ENCODE measurements around the gene LRRC49.
"Not testable (repeated sequence)": the region's sequence is repeated elsewhere in the genome, so short reads cannot be mapped to it uniquely, and the experiment has no call there.

The LRRC49 gene

GRCh38 chr15:70976851-70977250 lies 84.2 kb downstream of the LRRC49 start:
- POLR2A ChIA-PET = no interaction called here
- no peak for DNase-seq (ENCODE audit: extremely low spot score)
- CTCF ChIA-PET = interaction anchor here (1.3 to 1.5 kb wide), 2 partner anchors 165 to 467 kb away, joined by 3 read pairs; no protein-coding TSS in a partner anchor
- TF ChIP-seq CTCF (IDR thresholded peaks at IDR 0.05; ENCODE audit: control extremely low read depth, extremely low read depth, low read depth, missing control alignments) = no peak

- ChIA-PET CTCF (no interaction called here), POLR2A (no interaction called here)
- no peak for DNase-seq (ENCODE audit: extremely low spot score)
- no peak for TF ChIP-seq CTCF (IDR thresholded peaks at IDR 0.05; ENCODE audit: control extremely low read depth, extremely low read depth, low read depth, missing control alignments)
These were observed 102.9 kb downstream of the LRRC49 start for GRCh38 chr15:70995383-70995970.

- no peak for DNase-seq (ENCODE audit: extremely low spot score)
- TF ChIP-seq CTCF (IDR thresholded peaks at IDR 0.05; ENCODE audit: control extremely low read depth, extremely low read depth, low read depth, missing control alignments) = no peak
- ChIA-PET POLR2A (no interaction called here), CTCF (interaction anchor here (1.2 kb wide), 1 partner anchor 14 kb away, joined by 3 read pairs; no protein-coding TSS in a partner anchor)
These were observed 105.7 kb downstream of the LRRC49 start for GRCh38 chr15:70998319-70998718.

- CTCF ChIA-PET = no interaction called here
- no peak for TF ChIP-seq CTCF (IDR thresholded peaks at IDR 0.05; ENCODE audit: control extremely low read depth, extremely low read depth, low read depth, missing control alignments)
- DNase-seq (ENCODE audit: extremely low spot score) = no peak
- POLR2A ChIA-PET = no interaction called here
These were observed 109.7 kb downstream of the LRRC49 start for GRCh38 chr15:71002316-71002715.

GRCh38 chr15:71003319-71003718 lies 110.7 kb downstream of the LRRC49 start:
- TF ChIP-seq CTCF (IDR thresholded peaks at IDR 0.05; ENCODE audit: control extremely low read depth, extremely low read depth, low read depth, missing control alignments) = no peak
- CTCF ChIA-PET = no interaction called here

GRCh38 chr15:71004506-71004905 lies 111.9 kb downstream of the LRRC49 start:
- CTCF ChIA-PET; DNase-seq (ENCODE audit: extremely low spot score): not testable (repeated sequence)
- POLR2A ChIA-PET = interaction anchor here (0.6 kb wide), 1 partner anchor 19 kb away, joined by 3 read pairs; no protein-coding TSS in a partner anchor

More at GRCh38 chr15:71003319-71003718, 110.7 kb downstream of the LRRC49 start:
- POLR2A ChIA-PET = no interaction called here
- no peak for DNase-seq (ENCODE audit: extremely low spot score)

DNA sequence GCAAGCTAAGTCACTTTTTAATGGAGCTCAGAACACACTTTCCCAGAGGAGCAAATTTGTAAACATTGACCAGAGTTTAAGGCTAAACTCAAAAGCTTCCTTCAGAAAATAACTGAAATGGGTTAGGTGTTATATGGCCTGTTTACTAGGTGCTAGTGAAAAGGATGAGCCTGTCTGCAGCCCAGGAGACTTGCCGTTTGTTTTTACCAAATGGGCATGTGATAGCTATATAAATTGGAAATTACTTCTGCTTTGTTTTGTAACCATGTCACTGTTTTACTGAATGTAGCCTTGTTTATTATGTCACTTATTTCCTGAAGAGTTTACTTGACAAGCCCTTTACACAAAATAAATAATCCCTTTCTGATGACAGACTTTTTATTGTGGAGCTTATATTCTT lies 113.3 kb downstream of the LRRC49 start:
- TF ChIP-seq CTCF (IDR thresholded peaks at IDR 0.05; ENCODE audit: control extremely low read depth, extremely low read depth, low read depth, missing control alignments) = no peak
- DNase-seq (ENCODE audit: extremely low spot score) = no peak
- ChIA-PET CTCF (no interaction called here), POLR2A (no interaction called here)

Measured in GM10248 (cell line).